ENCODE measurements around the gene TEX29.

- TF ChIP-seq POLR2A (IDR thresholded peaks at IDR 0.05), result no peak
- no peak for TF ChIP-seq EP300 (IDR thresholded peaks at IDR 0.05)
Observed at GRCh38 chr13:111315347-111315995, 5.0 kb upstream of the TEX29 start.
